ENCODE results near the gene WDR49.

The WDR49 gene

DNA sequence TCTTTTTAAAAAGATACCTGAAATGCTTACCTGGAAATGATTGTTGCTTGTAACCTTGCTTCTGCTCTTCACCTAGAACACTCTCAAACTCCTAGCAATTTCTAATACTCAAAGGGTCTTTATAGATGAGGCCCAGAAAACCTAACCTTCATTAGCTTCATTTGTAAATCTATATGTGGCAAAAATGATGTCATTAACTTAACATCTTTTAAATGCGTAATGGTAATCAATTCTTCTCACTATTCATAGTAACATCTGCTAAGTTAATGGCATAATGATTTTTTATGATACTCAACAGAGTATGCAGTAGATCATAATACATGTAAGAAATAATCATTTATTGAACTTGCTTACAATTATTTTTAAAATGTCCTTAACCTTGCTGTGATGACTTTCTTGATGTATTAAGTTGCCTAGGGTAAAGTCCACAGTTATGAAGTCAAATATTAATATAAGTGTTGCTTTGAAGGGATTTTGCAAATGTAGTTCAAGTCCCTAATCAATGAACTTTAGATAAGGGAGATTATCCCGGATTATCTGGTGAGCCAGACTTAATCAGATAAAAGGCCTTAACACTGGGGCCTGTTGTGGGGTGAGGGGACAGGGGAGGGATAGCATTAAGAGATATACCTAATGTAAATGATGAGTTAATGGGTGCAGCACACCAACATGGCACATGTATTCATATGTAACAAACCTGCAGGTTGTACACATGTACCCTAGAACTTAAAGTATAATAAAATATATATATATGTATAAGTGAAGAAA lies 169.8 kb downstream of the WDR49 start:
- no peak for DNase-seq

GRCh38 chr3:167481164-167481563 lies 172.6 kb downstream of the WDR49 start:
- no peak for DNase-seq

- DNase-seq: no peak
Observed at GRCh38 chr3:167480748-167481147, 173.0 kb downstream of the WDR49 start.

DNA sequence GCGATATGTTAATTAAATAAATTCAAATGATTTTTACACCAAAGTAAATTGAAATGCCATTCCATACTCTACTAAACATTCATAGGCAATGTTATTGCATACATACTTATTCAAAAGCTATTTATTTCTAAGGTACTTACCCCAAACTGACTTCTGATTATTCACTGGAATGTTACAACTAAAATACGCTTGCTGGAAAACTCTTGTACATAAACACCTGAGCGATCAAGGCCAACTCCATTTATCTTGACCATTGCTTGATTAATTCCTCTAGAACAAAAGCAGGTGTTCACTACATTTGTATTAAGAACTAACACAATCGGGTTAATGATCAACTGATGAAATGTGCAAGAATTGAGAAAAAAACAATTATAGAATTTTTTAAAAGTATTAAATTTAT lies 179.9 kb downstream of the WDR49 start, which contains the start of gene SERPINI2:
SERPINI2 (minus strand) TSS at position 180 of the 400 bp plus-strand sequence. CDS start 2,208 bp downstream, outside the sequence.
- no peak for DNase-seq

DNA sequence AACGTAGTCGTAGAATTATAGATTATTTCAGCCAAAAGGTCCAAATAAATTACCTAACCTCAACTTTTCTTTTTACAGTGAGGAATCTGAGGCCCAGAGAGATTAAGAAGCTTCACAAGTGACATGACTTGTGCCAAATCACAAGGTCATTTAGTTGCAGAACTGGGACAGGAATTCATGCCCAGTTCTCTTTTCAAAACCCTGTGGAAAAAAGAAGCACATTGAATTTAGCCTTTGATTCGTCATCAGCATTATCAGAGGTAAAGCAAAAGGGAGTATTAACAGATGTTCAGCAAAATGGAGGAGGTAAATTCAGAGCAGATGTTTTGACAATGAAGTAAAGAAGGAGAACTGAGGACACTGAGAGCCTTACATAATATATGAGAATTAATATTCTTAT lies 184.4 kb downstream of the WDR49 start:
- no peak for DNase-seq

- no peak for DNase-seq
Observed at GRCh38 chr3:167467848-167468611, 185.7 kb downstream of the WDR49 start.

- no peak for DNase-seq
Observed at GRCh38 chr3:167466966-167467365, 186.8 kb downstream of the WDR49 start.

GRCh38 chr3:167456157-167456799 lies 197.5 kb downstream of the WDR49 start:
- no peak for DNase-seq

DNA sequence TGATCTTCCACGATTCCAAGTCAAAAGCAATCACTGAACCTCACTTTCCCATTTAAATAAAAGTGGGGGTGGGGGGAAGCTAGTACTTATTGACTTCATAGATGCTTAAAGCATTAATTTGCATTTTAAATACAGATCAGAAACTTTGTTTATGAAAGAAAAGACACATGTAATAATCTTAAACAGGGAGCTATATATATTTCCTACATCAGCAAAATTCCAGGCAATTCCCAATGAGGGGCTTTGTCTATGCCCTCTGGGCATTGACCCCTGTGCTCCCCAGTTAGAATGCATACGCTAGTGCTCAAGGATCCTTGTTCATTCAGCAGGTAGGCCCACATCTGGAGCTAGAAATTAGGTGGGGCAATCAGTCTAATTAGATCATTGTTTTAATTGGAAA lies 199.9 kb downstream of the WDR49 start:
- DNase-seq: no peak

DNA sequence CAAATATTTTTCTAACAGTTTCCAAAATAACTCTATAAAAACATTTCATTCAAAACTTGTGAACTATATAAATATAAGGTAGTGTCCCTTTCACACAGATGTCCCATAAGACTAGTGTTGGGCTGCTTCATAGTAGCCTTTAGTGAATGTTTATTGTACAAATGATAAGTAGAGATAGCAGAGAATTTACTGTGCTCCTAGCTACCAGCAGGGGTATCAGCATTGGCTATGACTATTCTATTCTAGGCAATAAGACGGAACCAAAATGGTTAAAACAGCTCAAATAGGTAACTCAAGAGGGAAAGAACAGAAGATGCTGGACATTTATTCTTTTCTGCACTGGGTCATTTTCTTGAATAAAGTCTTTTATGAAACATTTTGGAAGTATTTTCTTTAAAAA lies 202.5 kb downstream of the WDR49 start:
- DNase-seq: no peak

GRCh38 chr3:167450675-167451074 lies 203.1 kb downstream of the WDR49 start:
- no peak for DNase-seq

DNA sequence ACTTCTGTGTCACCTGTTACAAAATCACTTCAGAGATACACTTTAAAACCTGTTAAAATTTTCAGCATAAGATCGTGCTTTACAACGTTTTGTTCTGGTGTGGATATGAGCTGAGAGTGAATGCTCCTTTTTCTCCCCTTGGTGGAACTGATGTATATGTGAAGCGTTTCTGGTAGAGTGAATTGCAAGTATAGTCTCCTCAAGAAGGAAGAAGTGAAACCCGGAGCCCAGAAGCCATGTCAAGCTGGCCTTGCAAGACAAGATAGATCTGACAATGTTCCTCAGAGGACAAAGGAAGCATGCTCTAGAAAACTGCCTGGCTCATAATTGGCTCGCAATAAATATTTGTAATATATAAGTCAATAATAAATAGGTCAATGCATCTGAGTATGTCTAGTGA lies 203.5 kb downstream of the WDR49 start:
- no peak for DNase-seq

DNA sequence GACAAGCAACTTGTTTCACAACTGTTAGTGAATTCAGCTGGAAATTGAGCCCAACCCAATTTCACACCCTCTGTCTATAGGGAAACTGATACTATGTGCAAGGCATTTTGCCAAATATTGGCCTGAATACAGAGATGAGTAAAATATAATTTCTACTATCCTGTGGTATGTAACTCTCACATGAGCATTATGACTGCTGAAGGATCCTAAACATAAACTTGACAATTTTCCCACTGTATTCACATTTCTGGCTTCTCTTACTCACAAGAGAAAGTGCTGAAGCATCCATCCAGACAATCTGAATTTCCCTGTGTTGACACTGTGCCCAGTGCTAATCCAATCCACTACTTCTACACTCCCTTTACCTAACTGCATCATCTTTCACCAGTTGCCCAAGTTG lies 208.3 kb downstream of the WDR49 start:
- no peak for DNase-seq

DNA sequence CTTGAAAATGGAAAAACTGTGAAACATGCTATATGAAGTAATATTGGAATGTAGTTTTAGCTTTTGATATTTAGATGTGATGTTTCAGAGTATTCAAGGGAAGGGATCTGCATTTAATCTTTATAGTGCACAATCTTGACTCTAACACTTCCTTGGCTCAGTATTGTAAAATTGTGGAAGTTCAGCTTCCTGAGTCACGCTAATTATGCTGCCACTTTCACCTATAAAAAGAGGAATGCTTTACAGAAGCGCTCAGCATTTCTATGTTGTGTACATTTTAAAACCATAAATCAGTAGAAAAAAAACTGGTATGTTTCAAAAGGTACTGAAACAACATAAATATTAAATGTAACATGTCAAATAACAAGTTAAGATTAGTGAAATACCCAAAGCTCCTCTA lies 212.5 kb downstream of the WDR49 start:
- DNase-seq: no peak

- DNase-seq: no peak
Observed at GRCh38 chr3:167437428-167438139, 216.2 kb downstream of the WDR49 start.
